ENCODE measurements around the gene TOP3B. TPM values are rescaled to one million over a fixed set of nuclear protein-coding genes. Genes with fewer than 3 reads are reported as not detected.

Gene TOP3B
- total RNA-seq, 1 experiment from 2014 or later = 68.6 TPM

- H3K36me3 Mint-ChIP-seq = no peaks in the 10 kb centered on the region
- no peaks in the 10 kb centered on the region for H3K9me3 Mint-ChIP-seq
- TF ChIP-seq NR1H2 (CRISPR knock-in tag; IDR thresholded peaks at IDR 0.05) = no peak
- no peak for TF ChIP-seq PREB (CRISPR knock-in tag; IDR thresholded peaks at IDR 0.05; ENCODE audit: borderline replicate concordance)
- TF ChIP-seq JUN (CRISPR knock-in tag; IDR thresholded peaks at IDR 0.05) = no peak
- TF ChIP-seq NFATC4 (CRISPR knock-in tag; IDR thresholded peaks at IDR 0.05) = no peak
- DNase-seq (ENCODE audit: low spot score) (no peak), ATAC-seq (peak; percentile 15; the same call in 1 of the 2 replicates)
- ChIA-PET POLR2A (no interaction called here), CTCF (interaction anchor here (1.0 kb wide), 1 partner anchor 35 kb away, joined by 3 read pairs; no protein-coding TSS in a partner anchor)
- peaks cover 27% of the 10 kb centered on the region for H3K4me1 Mint-ChIP-seq
- H3K27me3 Mint-ChIP-seq (ENCODE audit: low read depth) = peaks cover 94% of the 10 kb centered on the region
- no peak overlapping the region for H3K27ac Mint-ChIP-seq
- no peak overlapping the region for H3K4me3 Mint-ChIP-seq
Observed at GRCh38 chr22:22025320-22026156, 43.0 kb upstream of the TOP3B start.

- H3K36me3 Mint-ChIP-seq = no peaks in the 10 kb centered on the region
- H3K4me1 Mint-ChIP-seq = peaks cover 37% of the 10 kb centered on the region
- H3K4me3 Mint-ChIP-seq = no peak overlapping the region
- H3K9me3 Mint-ChIP-seq = no peaks in the 10 kb centered on the region
- CTCF ChIA-PET = no interaction called here
- no peak for DNase-seq (ENCODE audit: low spot score)
- H3K27me3 Mint-ChIP-seq (ENCODE audit: low read depth) = peaks cover 95% of the 10 kb centered on the region
- POLR2A ChIA-PET = no interaction called here
- no peak for ATAC-seq
- no peak for TF ChIP-seq AFF4 (CRISPR knock-in tag; IDR thresholded peaks at IDR 0.05; ENCODE audit: borderline replicate concordance)
- TF ChIP-seq E2F4 (CRISPR knock-in tag; IDR thresholded peaks at IDR 0.05; ENCODE audit: borderline replicate concordance, low read depth) = no peak
- no peak for TF ChIP-seq MLX (CRISPR knock-in tag; IDR thresholded peaks at IDR 0.05)
- TF ChIP-seq CTCF (IDR thresholded peaks at IDR 0.05) = no peak
- no peak for TF ChIP-seq ZBTB43 (CRISPR knock-in tag; IDR thresholded peaks at IDR 0.05)
- TF ChIP-seq ERG (CRISPR knock-in tag; IDR thresholded peaks at IDR 0.05) = no peak
- TF ChIP-seq FOXP1 (CRISPR knock-in tag; IDR thresholded peaks at IDR 0.05; ENCODE audit: borderline replicate concordance) = no peak
- no peak for TF ChIP-seq ZNF138 (CRISPR knock-in tag; conservative IDR thresholded peaks at IDR 0.05)
- no peak for TF ChIP-seq ZNF281 (CRISPR knock-in tag; IDR thresholded peaks at IDR 0.05)
- TF ChIP-seq ZNF263 (CRISPR knock-in tag; IDR thresholded peaks at IDR 0.05; ENCODE audit: low read depth) = no peak
- TF ChIP-seq IRF2 (CRISPR knock-in tag; IDR thresholded peaks at IDR 0.05; ENCODE audit: borderline replicate concordance, low read depth) = no peak
- no peak for TF ChIP-seq PRRX2 (CRISPR knock-in tag; IDR thresholded peaks at IDR 0.05)
- H3K27ac Mint-ChIP-seq = no peak overlapping the region
Observed at GRCh38 chr22:22024440-22024839, 41.9 kb upstream of the TOP3B start.
